ENCODE measurements around the gene CHD9.

- TF ChIP-seq CTCF (conservative IDR thresholded peaks at IDR 0.05) (no peak), ZFX (IDR thresholded peaks at IDR 0.05) (no peak)
Measured at GRCh38 chr16:53201900-53202299, 147.1 kb downstream of the CHD9 start.

Measured in C4-2B (cell line).